NCI-H187 treated with DMSO at 0.1 percent for 48 hours (cell line): ENCODE data around the gene PPOX.
A peak's percentile ranks its signal among the peaks of the same experiment; 100 is the strongest.

ENCODE experiments used
- DNase-seq: peaks from one replicate; lab custom pipeline; 2025; lab: John Stamatoyannopoulos, UW

Gene PPOX

DNA sequence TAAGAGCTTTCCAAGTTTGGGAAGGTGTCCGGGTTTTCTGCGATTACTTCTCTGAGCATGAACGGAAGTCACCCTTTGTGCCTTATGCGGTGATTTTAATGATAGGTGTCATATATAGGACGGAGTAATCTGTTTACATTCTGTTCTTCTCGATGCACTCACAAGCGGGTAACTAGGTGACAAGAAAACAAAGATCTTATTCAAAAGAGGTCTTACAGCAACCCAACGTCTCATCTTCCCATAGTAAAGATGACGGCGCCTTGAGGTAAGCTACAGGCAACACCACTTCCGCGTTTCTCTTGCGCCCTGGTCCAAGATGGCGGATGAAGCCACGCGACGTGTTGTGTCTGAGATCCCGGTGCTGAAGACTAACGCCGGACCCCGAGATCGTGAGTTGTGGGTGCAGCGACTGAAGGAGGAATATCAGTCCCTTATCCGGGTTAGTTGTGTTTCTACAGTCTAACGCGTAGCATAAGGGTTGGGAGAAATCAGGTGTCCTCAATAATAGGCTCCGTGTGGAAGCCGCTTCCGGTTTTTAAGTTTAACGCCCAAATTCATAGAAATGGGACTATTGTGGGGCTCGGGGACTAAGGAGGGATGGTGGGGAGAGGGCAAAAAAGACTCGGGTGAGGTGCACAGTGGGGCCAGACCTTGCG lies 12.4 kb upstream of the PPOX start, which contains the start of gene UFC1:
Gene UFC1 (plus strand): TSS at position 297 of the 656 bp plus-strand sequence. CDS start 20 bp downstream, at position 317.
- DNase-seq = peak; percentile 90

DNA sequence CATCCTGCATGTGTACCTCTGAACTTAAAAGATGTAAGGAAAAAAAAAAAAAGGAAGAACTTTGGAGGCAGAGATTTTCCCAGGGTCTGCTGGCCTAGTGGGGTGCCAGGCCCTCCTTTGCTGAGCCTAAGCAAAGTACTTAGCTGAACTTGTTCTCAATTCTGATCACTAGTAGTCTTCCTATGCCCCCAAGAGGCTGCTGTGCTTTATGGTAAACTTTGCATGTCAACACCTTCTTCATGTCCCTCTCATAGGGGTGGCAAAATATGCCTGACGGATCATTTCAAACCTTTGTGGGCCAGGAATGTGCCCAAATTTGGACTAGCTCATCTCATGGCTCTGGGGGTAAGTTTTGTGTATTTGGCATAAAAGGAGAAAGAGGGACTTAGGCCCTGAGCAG lies 8.4 kb upstream of the PPOX start:
- DNase-seq = no peak

DNA sequence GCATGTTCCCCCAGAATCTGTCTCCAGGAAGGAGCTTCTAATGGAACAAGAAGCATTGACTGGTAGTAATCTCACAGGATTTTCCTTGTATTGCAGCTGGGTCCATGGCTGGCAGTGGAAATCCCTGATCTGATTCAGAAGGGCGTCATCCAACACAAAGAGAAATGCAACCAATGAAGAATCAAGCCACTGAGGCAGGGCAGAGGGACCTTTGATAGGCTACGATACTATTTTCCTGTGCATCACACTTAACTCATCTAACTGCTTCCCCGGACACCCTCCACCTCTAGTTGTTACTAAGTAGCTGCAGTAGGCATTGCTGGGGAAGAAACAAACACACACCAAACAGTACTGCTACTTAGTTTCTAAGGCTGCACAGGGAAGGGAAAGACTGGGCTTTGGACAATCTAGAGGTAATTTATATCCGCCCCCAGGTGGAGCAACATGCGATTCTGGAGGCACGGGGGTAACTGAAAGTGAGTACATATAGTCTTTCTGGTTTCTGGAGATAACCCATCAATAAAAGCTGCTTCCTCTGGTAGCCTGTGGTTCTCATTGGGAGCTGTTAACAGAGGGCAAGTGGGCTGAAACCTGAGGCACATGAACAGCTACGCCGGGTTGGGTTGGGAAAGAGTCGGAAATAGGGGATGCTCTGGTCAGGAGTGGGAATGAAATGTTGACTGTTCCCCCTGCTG lies 7.8 kb upstream of the PPOX start:
- DNase-seq = no peak

DNA sequence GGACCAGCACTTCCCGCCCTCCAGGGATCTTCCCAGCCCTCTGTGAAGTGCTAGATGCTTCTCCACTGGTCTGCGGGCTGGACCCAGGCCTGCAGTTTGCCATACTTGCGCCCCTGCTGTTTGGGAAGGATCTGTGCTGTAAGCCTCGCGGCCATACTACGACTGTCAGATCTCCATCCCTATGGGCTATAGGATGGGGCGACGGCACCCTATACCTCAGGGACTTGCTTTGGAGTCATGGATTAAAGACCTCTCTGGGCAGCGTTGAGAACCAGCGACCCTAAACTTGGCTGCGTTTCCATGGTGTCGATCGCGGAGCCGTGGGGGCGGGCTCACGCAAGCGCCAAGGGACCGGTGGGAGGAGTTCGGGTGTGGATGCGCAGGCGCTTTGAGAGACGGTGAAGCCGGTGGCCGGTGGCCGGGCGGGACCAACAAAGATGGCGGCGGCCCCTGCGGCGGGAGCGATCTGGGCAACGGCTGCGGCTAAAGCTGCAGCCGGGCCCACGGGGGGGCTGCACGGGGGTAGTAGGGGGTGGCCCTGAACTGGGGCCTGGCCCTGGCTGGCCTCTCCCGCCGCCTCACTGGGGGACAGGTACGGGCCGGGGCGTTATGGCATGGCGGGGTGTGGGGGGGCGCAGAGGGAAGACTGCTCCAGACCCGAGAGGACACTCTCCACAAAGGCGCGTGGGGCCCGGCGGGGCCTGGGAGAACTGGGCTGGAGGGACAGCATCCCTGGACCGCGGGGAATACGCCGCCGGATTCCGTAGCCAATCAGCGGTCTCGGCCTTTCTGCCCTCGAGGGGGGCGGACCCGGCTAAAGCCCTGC lies 6.9 kb upstream of the PPOX start, which contains the start of gene USP21:
Gene USP21 (plus strand): TSS at position 414 of the 826 bp plus-strand sequence. CDS start 1,141 bp downstream, outside the sequence.
- DNase-seq = peak; percentile 90

DNA sequence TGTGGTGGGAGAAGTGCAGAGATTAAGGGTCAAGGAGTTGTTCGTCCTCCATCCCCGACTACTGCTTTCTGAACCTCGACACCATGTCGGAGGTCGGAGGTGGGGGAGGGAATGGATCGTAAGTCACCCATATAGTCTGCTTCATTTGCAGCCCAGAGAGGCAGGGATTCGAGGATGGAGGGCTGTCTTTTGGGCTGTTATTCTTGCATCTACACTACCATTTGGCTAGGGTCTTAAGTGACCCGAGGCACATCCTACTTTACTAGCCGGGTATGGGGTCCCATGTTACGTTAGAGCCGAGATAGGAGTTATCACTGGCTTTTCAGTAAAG lies 6.3 kb upstream of the PPOX start:
- DNase-seq = no peak

DNA sequence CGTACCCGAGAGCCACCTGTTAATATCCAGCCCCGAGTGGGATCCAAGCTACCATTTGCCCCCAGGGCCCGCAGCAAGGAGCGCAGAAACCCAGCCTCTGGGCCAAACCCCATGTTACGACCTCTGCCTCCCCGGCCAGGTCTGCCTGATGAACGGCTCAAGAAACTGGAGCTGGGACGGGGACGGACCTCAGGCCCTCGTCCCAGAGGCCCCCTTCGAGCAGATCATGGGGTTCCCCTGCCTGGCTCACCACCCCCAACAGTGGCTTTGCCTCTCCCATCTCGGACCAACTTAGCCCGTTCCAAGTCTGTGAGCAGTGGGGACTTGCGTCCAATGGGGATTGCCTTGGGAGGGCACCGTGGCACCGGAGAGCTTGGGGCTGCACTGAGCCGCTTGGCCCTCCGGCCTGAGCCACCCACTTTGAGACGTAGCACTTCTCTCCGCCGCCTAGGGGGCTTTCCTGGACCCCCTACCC lies 5.5 kb upstream of the PPOX start:
- no peak for DNase-seq

DNA sequence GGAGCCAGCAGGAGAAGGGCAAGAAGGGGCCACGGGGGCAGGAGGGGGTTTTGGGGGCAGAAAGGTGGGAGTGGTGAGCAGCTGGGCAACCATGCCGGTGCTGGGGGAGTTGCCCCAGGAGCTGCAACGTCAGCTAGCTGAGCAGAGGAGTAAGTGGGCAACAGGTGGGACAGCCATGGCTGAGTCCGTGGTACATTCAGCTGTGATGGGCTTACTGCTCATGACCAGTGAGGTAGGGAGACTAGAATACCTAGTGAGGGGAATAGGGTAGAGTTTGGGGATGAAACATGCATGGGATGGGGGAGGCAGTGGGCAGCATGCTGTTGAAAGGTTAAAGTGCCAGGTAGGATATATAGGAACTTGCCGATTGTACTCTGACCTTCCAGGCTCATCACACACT lies 4.6 kb upstream of the PPOX start:
- no peak for DNase-seq

DNA sequence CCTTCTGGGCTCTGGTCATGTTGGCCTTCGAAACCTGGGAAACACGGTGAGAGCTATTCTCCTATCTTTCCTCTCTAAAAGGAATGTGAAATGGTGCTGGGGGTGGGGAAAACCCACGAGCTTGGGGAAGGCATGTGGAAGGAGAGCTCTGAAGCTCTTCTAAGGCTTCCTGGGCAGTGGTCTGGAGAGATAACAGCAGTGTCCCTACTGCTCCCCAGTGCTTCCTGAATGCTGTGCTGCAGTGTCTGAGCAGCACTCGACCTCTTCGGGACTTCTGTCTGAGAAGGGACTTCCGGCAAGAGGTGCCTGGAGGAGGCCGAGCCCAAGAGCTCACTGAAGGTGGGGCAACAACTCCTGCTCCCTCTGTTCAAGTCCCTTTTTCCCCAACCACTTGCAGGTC lies 4.2 kb upstream of the PPOX start:
- DNase-seq = no peak

DNA sequence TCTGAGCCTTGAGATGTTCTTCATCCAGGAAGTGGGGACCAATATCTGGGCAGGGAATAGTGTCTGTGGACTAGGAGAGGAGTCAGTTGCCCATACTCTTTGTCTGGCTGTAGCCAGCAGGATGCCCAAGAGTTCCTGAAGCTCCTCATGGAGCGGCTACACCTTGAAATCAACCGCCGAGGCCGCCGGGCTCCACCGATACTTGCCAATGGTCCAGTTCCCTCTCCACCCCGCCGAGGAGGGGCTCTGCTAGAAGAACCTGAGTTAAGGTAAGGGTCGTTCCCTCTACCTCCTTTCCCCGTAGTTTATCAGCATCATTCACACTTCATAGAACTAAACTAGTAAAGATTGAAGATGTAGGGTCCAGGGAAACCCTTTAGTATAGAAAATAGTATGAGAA lies 3.4 kb upstream of the PPOX start:
- DNase-seq = no peak

DNA sequence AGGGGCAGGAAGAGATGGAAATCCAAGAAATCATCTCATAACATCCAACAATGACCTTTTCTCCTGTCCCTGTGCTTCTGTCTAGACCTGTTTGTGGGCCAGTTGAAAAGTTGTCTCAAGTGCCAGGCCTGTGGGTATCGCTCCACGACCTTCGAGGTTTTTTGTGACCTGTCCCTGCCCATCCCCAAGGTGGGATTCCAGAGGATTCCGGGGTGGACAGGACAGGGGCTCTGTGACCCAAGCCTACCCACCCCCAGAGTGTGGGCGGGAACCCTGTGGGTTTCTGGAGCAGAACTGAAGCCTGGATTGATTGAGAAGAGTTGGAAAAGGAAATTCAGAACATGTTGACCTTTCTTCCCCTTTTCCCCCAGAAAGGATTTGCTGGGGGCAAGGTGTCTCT lies 2.4 kb upstream of the PPOX start:
- no peak for DNase-seq

DNA sequence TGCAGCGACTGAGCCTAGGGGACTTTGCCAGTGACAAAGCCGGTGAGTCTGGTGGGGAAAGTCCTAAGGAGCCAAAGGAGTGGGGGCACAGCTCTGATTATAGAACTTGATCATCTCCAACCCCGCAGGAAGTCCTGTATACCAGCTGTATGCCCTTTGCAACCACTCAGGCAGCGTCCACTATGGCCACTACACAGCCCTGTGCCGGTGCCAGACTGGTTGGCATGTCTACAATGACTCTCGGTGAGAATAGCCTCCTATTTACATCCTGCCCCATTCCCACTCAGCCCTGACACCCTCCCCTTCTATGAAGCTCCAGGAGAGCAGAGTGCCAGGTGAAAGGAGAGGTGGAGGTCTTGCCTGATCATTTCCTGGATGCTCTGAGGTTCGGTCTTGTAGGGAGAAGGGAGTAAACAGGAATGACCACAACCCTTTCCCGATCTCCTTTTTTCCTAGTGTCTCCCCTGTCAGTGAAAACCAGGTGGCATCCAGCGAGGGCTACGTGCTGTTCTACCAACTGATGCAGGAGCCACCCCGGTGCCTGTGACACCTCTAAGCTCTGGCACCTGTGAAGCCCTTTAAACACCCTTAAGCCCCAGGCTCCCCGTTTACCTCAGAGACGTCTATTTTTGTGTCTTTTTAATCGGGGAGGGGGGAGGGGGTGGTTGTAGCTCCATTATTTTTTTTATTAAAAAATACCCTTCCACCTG lies 1.2 kb upstream of the PPOX start:
- DNase-seq = no peak

DNA sequence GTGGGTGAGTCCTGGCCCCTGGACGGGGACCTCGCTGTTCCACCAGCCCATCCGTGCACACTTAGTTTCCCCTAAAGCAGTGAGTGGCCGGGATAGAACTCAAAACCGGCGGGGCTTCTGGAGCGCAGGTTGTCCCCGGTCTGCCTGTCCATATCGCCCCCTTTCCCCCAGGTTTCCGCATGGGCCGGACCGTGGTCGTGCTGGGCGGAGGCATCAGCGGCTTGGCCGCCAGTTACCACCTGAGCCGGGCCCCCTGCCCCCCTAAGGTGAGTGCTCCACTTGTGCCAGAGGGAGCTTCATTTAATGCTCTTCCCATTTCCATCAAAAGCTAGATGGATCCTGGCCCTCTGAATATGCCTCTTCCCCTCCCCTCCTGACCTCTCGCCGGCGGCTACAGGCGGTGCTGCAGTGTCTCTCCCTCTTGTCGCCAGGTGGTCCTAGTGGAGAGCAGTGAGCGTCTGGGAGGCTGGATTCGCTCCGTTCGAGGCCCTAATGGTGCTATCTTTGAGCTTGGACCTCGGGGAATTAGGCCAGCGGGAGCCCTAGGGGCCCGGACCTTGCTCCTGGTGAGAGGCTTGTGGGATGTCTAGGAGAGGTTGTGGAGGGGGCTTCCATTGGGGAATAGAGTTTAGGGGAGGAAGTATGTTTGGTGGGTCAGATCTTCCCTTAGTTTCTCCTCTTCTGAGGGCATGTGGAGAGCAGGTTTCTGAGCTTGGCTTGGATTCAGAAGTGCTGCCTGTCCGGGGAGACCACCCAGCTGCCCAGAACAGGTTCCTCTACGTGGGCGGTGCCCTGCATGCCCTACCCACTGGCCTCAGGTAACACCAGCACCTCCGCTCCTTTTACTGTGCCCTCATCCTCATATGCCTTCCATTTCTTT lies 683 bp downstream of the PPOX start:
- DNase-seq = no peak

DNA sequence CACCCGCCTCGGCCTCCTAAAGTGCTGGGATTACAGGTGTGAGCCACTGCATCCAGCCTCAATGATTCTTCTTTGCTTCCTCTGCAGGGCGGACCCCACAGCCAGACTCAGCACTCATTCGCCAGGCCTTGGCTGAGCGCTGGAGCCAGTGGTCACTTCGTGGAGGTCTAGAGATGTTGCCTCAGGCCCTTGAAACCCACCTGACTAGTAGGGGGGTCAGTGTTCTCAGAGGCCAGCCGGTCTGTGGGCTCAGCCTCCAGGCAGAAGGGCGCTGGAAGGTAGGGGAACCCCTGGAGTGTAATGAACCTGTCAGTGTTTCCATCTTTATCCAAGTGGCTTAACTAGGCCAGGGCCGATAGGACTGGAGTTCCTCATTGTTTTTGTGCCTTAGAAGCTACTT lies 2.7 kb downstream of the PPOX start:
- DNase-seq = no peak

DNA sequence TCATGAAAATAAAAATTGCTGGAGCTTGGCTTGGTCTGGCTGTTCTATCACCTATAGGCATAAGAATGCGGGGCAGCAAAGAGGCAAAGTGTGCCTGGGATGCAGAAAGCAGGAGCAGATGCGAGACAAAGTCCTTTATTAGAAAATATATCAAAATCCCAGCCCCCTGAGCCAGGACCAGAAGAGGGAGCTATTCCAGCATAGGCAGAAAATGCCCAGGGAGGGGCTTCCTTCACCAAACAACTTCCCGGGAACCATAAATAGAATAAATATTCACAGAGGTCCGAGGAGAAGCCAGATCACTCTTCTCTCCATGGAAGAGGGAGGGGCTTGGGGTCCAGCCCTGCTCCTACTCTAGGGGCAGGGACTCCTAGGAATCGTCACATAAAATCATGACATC lies 5.0 kb downstream of the PPOX start:
- no peak for DNase-seq

DNA sequence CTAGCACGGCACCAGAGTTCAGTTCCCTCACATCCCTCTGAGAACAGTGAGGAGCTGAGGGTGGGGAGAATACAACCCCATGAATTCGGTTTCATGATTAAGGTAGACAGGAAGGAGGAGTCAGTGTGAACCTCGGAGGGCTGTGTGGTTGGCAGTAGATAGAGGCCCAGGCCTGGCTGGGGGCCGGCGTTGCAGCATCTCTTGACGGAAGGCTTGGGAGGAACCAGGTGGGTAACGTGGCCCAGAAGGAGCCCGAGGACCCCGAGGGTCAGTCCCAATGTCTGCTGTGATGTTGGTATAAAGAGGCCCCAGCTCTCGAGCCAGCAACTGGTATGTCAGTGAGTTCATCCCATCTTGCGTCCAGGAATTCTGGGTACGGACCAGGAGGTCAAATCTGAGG lies 5.5 kb downstream of the PPOX start:
- DNase-seq = no peak

DNA sequence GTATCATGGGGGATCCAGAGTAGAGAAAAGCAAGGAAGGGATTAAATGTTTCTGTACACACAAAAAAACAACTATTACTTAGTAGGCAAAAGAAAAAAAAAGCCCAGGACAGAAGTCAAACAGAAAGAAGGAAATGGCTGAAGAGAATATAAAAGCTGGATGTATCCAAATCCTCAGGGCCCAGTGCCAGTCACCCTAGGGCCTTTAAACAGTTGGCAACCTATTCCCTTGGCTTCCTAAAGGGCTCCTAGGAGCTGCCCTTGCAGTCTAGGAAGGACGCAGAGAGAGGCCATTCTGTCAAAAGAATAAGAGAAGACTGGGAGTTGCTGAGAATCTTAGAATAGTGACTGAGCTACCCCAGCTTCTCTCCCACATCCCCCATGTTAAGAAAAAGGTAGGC lies 6.1 kb downstream of the PPOX start:
- DNase-seq = no peak

DNA sequence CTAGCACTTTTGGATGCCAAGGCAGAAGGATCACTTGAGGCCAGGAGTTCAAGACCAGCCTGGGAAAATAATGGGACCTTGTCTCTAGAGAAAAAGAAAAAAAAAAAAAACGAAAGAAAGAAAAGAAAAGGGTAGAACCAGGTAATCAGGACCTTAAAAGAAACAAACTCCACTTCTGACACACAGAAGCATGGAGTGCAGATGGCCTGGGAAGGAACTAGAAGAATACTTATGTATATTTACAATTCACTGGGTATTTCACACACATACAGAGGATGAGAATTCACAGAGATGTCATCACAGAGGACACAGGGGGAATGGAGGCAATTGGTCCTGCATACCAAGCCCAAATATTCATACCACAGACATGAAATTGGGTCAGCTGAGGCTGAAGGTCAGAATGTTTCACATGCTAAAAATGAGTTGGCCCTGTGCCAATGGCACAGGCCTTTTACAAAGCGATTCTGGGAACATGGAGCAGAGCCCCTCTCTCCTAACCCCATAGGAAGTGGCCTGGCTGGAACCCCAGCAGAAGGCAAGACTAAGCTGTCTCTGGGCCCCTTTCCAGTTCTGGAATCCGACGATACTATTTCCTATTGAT lies 6.7 kb downstream of the PPOX start:
- no peak for DNase-seq

DNA sequence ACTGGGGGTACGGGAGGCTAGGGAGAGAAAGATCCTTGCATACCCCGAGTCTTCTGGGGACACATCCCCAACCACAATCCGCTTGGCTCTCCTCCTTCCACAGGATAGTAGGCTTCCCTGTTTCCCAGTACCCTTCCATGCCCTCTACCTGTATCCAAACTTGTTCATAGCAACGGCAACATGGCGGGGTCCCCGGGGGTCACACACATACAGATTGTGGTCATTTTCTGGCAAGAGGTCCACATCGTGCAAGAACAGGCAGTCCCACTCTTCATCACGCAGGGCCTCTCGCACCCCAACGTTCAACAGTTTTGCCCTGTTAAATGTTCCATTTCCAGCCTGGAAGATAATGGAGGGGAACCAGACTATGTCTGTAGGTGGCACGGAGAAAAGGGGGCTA lies 7.5 kb downstream of the PPOX start:
- DNase-seq = no peak

DNA sequence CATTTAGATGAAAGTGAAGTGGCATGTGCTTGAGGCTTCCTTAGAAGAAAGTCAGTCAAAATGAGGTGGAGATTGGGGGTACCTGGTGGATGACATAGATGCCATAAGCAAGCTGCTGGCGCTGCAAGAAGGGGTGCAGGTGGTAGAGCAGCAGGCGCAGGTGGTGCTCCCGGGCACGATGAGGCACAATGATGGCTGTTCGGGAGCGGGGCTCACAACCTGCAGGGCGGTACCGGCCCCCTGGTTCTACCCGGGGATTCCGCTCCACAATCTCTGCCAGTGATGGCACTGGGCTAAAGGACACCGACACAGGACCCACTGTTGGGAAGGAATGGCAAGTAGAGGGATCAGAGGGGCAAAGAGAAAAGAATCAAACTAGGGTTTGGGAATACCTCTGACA lies 8.7 kb downstream of the PPOX start:
- no peak for DNase-seq

DNA sequence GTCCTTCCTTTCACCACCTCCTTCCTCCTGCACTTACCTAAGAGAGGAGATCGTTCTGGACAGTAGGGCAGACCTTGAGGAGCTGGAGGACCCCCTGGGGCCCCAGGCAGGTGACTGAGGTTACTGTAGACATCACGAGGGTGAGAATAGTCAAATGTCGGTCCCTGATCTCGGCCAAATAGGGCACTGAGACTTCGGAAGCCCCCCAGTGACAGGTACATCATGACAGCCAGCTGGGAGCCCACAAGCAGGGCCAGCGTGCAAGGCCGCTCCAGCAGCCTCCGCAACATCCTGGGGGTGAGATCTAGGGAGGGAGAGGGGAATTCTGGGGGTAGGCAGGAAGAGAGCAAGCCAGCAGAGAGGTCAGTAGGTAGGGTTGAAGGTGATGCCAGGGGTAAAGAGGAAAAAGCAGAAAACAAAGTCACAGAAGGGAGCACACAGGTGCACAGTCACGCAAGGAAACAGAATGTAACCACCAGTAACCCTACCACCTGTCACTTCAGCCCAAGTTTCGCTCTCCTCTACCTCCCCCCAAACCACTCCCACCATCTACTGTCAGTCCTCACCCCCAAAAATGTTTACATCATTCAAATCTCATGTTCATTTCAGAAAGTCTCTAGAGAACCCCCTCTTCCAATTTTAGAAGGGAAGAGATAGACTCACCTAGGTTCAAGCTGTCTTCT lies 9.7 kb downstream of the PPOX start:
- DNase-seq = no peak
